GM20431 (cell line): ENCODE results near the gene STK38.

Experiments
- in situ Hi-C: fragments of 300-500 bp; cut with MseI, MboI; formaldehyde crosslinking; loops from one replicate; pipeline ENCODE4 v1.15.0; 2020; ENCODE audit warnings: low sequenced_read_pairs; ENCODE audit not compliant: unreplicated experiment

The STK38 gene

DNA sequence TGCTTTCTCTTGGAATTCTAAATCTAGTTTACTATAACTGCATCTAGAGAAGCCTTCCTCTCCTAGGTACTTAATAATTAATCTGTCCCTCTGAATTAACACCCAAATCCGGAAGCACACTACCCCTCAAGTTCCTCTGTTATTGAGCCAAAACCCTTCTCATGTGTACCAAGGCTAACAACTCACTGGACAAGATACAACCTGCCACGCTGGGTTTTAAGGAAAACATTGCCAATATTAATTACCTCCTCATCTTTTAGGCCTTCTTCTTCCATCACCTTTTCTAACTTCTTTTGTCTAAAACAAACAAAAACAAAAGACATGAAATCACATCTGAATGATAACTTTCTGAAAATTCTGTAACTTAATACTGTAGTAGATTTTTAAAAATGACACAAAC lies 21.9 kb downstream of the STK38 start:
- in situ Hi-C loops, result no loop called here

GRCh38 chr6:36524871-36525270 lies 22.4 kb downstream of the STK38 start:
- in situ Hi-C loops, result no loop called here

- in situ Hi-C loops, result no loop called here
Observed at GRCh38 chr6:36523936-36524499, 23.3 kb downstream of the STK38 start.

DNA sequence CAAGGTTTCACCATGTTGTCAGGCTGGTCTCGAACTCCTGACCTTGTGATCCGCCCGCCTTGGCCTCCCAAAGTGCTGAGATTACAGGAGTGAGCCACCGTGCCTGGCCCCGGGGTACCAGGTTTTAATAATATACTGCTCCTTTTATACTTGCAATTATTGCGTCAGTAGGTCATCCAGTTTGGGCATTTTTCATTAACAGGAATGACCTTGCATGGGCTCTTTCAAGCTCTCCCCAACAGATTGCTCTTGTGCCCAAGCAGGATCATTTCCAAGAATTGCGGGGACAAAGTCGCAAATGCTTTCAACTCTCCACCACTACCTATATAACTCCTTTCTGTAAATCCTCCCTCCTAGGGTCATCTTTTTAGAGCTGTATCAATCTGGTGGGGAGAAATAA lies 23.8 kb downstream of the STK38 start:
- in situ Hi-C loops, result no loop called here

- in situ Hi-C loops, result no loop called here
Observed at GRCh38 chr6:36519352-36519751, 27.9 kb downstream of the STK38 start.

DNA sequence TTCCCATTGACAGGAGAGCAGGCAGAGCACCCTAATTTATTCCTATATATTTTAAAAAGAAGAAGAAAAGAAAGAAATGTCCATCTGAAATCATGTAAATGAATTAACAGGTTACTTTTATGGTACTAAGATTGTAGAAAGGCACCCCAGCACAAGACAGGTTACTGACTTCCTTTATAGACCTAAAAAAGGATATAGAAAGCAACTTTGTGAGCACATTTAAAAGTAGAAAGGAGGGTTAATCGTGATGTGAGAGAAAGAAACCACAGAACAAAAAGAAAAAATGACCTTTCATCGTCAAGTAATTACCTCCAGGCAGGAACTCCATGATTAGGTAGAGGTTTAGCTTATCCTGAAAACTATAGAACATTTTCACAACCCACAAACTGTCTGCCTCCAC lies 29.9 kb downstream of the STK38 start:
- in situ Hi-C loops, result no loop called here

DNA sequence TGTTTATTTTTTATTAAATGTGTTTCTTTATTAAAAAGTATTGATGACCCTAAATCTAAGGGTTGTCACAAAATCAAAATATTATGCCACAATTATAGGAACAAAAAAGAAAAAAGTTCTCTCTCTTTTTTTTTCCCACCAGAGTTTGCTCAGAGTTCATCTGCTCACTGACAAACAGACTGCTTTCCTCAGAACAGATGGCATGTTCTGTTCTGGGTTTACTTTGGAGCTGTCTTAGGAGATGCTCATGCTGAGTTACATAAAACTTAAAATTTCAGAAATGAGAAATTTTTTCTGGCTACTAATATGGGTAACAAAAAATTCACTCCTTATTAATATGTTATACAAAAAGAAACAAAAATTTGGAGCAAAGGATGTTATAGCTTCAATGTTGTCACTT lies 30.3 kb downstream of the STK38 start:
- in situ Hi-C loops, result no loop called here

DNA sequence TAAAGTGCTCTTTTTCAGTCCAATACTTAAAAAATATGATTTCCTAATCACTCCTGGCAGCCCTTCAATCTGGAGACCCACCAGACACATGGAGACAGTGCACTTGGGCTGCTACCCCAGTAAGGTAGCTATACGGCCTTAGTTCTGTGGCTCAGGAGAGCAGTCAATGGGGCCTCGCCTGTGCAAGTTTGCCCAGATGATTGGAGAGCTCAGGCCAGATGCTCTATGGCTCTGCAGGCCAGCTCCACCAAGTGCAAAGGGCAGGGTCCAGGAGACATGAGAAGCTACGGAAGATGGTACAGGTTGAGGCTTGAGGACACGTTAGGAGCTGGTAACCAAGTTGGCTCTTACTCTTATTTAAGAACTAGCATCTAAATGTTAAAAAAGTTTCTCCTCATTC lies 30.7 kb downstream of the STK38 start:
- in situ Hi-C loops, result no loop called here

DNA sequence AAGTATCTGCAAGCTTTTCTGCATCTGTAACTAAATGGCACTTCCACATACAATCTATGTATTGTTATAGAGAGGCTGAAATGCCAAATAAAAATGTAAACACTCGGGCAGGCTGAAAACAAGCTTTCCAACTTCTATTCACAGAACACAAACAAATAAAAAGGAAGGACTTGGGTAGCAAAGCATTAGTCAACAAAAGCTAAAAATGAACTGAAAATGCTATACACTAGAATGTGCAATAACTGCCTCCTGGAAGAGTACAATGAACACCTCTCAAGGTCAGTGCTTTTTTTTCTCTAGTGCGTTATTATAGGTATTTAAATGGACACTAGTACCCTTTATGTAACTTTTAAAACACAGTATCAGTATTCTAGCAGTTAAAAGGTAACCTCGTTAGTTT lies 31.4 kb downstream of the STK38 start:
- in situ Hi-C loops, result no loop called here

DNA sequence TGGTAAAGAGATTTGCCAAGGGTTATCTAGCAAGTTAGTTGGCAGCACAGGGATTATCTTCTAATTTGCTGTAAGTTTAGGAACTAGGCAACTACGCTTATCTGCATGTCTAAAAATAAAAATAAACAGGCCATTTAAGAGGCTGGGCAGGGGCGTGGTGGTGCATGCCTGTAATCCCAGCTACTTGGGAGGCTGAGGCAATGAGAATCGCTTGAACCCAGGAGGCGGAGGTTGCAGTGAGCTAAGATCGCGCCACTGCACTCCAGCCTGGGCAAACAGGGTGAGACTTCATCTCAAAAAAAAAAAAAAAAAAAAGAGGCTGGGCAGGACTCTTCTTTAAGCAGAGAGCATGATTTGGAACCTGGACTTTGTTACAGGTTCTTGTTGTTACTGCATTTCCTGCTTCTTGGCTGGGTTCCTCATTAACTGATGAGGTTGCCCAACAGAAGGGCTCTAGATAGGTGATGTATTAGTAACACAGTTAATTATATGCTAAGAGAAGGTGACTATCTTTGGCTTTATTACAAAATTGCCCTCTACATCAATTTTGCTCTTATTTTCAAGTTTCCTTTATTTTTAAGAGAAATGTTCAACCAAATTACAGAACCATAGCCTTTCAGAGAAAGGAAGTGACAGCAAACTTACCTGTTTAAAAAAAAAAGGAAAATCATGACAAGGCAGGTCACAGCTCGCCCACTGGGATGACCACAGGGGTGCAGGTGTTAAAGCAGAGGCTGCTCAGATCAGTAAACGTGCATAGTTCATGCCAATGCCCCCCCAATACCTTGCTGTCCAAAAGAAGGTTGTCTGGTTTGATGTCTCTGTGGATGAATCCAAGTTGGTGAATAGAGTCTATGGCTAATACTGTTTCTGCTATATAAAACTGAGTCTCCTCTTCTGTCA lies 32.5 kb downstream of the STK38 start:
- in situ Hi-C loops, result no loop called here

GRCh38 chr6:36510365-36510764 lies 36.9 kb downstream of the STK38 start:
- in situ Hi-C loops, result no loop called here

- in situ Hi-C loops, result no loop called here
Observed at GRCh38 chr6:36508532-36508931, 38.7 kb downstream of the STK38 start.

DNA sequence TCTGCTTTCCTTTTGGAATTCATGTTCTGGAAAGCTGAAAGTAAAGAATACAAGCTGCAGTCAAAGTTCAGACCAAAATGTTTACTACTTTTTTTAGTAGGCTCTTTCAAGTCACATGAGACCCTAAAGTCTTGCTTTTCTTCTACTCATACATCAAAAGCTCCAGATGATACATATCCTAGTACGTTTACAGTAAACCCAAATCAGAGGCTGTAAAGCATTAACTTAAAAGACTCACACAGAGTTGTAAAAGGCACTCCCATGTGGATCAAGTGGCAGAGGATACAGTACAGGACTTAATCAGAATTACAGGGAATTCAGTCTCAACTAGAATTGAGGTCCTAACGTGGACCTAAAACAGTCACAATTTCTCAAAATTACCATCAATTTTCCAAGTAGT lies 40.7 kb downstream of the STK38 start:
- in situ Hi-C loops, result no loop called here

GRCh38 chr6:36505744-36506534 lies 41.3 kb downstream of the STK38 start:
- in situ Hi-C loops, result no loop called here

DNA sequence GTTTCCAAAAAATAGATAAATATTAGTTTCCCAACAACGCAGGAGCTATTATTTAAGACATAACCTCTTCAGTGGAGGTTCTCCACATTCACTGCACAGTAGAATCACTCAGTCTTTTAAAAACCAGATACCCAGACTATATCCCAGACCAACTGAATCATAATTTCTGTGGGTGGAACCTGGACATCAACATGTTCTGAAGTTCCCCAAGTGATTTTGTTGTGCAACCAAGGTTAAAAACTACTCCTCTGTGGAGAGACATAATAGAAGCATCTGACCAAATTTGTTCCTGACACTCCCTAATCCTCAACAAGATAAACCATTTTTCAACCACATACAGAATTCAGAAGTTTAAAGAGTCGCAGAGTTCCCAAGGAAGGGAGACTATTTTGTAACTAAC lies 42.3 kb downstream of the STK38 start:
- in situ Hi-C loops, result no loop called here

DNA sequence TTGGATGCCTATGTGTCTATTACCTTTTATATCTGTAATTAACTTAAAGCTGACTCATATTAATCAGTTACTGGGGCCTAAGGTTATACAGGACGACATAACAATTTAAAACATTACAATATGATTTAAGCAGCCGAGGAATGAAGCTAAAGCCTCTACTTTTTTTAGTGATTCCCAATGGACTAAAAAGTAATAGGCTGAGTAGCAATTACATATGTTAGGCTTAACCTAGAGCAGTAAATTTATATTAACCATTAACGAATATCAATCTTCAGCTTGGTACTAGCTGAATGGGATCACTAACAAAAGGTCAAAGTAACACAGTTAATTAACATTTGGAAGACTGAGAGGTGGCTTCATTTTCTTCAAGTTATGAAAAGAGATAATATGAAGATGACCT lies 43.1 kb downstream of the STK38 start:
- in situ Hi-C loops, result no loop called here

GRCh38 chr6:36501686-36502085 lies 45.6 kb downstream of the STK38 start:
- in situ Hi-C loops, result no loop called here

DNA sequence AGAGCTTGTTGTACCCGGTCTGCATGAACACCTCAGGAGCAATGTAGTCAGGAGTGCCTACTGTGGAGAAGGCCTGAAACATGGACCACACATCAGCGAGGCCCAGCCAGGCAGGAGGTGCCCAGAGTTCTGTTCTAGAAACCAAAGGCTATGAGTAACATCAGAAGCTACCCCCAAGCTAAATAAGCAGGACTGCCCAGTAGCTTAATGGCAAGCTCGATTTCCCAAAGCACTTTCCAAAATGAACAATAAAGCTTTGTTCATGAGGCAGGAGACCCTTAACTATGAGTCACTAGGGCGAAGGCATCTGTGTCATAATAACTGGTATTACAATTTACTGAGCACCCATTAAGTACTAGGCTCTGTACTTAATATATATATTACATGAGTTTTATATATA lies 47.4 kb downstream of the STK38 start:
- in situ Hi-C loops, result no loop called here

GRCh38 chr6:36495086-36495485 lies 52.2 kb downstream of the STK38 start:
- in situ Hi-C loops, result no loop called here

DNA sequence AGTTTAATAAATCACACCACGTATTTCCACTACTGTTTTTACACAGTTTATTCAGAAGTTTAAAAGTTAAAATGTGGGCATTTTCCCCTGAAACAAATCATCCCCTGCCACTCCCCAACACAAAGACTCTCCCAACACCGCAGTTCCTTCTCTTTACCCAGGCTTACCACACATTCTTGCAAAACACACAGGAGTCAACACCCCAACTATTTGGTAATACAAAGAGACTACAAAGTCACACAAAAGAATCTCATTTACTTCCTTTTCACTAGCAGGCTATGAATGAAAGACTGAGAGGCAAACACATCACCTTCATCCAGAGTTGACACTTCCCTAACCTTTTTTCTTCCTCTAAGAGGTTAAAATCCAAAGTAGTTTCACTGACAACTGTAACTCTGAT lies 53.4 kb downstream of the STK38 start:
- in situ Hi-C loops, result no loop called here

DNA sequence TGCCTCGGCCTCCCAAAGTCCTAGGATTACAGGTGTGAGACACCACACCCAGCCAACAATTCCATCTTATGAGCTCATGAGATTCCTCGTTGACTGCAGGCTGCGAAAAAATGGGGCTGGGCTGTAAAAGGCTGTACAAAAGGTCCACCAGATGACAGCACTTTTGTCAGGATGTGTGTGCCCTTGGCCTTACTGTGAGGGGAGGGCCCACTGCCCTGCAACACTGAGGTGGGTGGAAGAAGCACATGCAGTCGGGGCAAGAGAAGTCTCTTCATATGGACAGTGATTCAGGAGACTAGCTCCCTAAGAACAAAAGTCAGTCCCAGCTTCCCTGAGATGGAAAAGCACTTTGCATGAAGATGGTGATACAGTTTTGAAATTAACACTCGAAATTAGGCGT lies 54.0 kb downstream of the STK38 start:
- in situ Hi-C loops, result no loop called here
